Effector CD4-positive, alpha-beta T cell (primary cell): Measurements from ENCODE around the gene SLC12A8.
"Not testable (repeated sequence)": the region's sequence is repeated elsewhere in the genome, so short reads cannot be mapped to it uniquely, and the experiment has no call there.

Experiments
- DNase-seq: peaks from one replicate; pipeline ENCODE4 v3.0.0-alpha.2; 2020

The SLC12A8 gene

DNA sequence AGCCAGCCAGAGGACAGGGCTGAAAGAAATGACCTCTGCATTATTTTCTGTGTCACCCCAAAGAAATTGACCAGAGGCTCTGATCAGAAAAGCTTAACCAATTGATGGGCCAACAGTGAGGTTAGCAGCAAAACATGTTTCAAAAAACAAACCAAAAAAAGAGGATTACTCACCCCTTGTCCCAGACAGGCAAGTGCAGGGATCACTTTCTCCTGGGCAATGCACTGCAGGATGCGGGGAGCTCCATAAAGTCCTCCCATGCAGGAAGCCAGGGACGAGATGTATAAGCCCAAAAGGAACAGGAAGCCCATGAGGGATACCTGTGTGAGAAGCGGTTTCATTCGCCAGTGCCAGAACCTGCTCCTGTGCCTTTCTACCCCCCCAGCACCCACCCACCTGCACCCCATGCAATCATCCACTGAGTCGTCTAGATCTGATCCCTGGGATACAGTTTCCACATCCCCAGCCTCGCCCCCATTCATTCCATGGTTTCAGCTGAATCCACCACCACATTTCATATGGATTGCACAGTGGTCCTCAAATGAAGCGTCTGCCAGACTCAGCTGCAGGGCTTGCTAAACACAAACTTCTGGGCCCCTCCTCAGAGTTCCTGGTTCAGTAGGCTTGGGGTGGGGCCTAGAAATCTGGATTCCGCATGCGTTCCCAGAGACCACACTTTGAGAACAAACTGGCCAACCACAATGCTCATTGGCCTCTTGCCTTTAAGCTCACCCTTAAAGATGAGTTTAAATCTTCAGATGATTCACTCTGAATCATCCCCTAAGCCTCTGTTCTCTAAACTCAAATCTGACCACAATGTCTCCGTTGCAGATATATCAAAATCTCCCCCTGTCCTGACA is 102.3 kb downstream of the SLC12A8 start:
- no peak for DNase-seq

DNA sequence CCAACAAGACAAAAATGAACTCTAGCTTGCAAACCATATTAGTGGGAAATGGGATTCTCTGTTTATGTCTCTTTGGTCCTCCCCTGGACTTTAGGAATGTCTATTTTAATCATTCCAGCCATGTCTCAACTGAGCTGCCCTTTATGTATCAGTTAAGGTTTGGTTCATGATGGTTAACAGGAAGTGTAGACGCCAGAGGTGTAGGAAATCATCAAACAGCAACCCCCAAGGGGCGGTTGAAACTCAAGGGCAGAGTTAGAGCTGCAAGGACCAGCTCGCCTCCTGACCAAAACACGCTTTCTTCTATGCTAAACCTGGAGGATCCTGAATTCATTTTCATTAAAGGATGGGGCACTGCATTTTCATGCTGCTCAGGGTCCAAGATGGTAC is 103.0 kb downstream of the SLC12A8 start:
- no peak for DNase-seq

GRCh38 chr3:125108833-125109535 is 103.6 kb downstream of the SLC12A8 start:
- no peak for DNase-seq

DNA sequence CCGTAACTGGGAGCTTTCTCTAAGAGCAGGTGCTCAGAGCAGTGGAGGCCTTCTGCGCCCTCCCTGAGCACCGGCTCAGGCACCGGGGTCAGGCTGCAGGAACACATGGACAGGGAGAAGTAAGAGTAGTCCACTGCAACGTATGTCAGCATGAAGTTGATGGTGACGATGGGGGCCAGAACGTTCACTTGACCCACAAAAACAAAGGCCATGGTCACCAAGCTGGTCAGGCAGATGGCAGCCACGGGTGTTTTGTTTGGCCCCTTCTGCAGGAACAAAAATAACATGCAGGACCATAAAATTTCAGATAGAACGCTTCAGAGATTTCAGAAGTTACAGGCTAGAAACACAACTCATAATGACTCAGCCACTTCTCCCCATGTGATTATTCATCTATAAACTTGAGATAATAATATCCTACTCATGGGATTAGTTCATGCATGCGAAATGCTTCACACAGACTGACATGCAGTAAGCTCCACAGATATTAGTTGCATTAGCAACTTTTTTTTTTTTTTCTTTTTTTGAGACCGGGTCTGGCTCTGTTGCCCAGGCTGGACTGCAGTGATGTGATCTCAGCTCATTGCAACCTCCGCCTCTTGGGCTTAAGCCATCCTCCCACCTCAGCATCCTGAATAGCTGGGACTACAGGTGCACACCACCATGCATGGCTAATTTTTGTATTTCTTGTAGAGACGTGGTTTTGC is 104.5 kb downstream of the SLC12A8 start:
- no peak for DNase-seq

GRCh38 chr3:125107363-125107762 is 105.2 kb downstream of the SLC12A8 start:
- no peak for DNase-seq

DNA sequence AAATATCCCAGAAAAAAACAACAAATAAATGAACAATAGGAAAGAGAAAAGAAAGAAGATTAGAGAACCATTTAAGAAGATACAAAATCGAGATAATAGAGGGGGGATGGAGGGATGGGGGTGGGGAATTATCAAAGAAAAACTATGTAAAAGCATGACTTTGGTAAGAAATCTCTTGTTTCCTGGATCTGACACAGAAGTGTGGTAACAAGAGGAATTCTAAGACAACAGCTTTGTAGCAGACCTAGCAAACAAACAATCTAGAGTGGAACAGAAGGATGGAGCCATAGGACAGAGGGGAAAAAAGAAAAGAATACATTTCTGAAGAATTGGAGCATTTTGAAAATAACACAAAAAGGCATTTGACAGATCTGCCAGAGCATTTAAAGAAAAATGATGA is 107.4 kb downstream of the SLC12A8 start:
- DNase-seq = no peak

DNA sequence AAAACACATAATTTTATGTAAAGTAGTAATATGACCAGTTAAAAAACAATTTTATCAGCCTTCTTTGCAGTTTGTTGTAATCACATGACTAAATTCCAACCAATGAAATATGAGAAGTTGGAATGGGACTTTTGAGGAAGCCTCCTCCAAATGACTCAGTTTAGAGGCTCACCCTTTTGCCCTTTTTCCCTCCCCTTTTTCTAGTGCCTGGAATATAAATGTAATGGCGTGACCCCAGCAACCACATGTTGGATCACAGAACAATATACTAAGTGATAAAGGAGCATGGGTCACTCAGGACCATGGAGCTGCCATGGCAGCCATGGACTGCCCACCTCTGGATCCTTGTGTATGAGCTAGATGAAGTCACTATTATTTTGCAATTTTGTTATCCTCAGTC is 107.9 kb downstream of the SLC12A8 start:
- DNase-seq = no peak

DNA sequence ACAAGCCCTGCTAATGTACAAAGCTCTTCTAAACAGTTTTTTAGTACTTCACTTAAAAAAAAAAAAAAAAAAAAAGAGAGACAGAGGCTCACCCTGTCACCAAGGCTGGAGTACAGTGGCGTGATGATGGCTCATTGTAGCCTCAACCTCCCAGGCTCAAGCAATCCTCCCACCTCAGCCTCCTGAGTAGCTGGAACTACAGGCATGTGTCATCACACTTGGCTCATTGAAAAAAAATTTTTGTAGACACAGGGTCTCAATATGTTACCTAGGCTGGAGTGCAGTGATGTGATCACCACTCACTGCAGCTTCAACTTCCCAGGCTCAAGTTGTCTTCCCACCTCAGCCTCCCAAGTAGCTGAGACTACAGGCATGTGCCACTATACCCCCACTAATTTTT is 109.1 kb downstream of the SLC12A8 start:
- no peak for DNase-seq

- DNase-seq = no peak
These were observed 110.1 kb downstream of the SLC12A8 start for GRCh38 chr3:125102470-125102869.

GRCh38 chr3:125098611-125099291 is 113.8 kb downstream of the SLC12A8 start:
- no peak for DNase-seq

DNA sequence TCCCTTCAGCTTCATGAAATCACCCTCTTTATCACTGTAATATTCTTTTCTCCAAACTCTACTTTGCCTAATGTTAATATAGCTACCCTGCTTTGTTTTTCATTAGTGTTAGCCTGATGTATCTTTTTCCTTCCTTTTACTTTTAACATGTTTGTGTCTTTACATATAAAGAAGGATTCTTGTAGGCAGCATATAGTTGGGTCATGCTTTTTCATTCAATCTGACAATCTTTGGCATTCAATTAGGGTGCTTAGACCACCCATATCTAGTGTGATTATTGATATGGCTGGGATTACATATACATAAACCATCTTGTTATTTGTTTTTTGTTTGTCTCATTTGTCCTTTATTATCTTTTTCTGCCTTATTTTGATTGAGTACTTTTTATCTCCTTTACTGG is 121.9 kb downstream of the SLC12A8 start:
- DNase-seq = no peak

DNA sequence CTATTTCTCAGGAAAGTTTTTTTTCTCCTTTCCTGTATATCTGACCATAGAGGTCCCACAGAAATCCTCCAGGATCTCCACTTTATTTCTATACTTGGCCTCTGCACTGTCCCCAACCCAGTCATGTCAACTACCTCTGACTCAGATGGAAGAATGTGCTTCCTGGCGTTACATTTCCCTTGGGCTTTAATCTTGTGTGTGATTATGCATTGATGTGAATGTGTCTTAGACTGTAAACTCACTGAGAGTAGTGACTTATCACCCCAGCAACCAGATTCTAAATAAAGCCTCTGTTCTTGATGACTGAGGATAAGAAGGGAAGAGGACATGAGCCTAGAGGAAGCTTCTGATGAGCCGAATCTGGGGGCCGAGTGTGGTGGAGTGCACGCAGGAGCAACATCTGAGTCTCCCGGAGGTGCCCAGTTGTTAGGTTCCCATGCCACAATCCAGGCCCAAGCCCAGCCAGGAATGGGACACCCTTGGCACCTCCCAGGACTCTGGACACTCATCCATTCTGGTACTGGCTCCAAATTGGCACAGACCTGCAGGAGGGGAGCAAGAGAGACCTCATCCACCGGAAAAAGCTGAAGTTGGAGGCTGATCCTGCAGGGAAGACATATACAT is 124.7 kb downstream of the SLC12A8 start:
- no peak for DNase-seq

GRCh38 chr3:125085166-125085565 is 127.4 kb downstream of the SLC12A8 start:
- no peak for DNase-seq

- no peak for DNase-seq
These were observed 128.8 kb downstream of the SLC12A8 start for GRCh38 chr3:125083776-125084175.

DNA sequence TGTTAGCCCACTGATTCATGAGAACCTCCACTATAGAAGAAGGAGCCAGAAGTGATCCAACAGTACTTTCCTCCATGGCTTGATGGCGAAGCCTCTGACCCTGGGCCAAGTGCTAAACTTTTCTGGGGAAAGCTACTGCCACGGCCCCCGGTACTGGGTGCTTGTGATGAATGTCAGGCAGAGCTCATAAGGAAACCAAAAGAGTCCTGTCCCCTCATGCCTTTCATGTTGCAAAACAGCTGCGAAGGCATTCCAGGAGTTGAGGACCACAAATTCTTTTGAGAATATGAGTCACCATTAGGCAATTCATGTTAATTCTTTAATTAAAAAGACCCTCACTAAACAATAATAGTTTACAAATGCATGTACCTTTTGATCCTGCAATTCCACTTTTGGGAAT is 130.2 kb downstream of the SLC12A8 start:
- DNase-seq = not testable (repeated sequence)

DNA sequence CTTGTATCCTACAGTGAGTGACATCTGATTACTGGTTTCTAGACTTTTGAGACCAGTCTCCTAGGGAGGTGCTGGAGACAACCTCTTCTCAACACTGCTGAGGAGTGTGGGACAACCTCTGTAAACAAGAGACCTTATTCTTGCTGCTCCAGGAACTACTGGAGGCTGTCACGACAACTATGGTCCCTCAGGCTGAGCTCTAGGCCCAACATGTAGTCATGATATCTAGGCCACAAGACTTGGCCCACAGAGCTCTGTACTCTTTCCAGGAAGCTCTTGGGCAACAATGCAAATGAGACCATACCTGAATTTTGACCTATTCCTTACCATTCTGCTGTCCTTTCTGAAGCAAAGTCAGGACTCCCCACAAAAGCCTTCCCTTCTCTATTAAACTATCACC is 132.5 kb downstream of the SLC12A8 start:
- DNase-seq = no peak

- DNase-seq = no peak
These were observed 132.9 kb downstream of the SLC12A8 start for GRCh38 chr3:125079675-125080045.

DNA sequence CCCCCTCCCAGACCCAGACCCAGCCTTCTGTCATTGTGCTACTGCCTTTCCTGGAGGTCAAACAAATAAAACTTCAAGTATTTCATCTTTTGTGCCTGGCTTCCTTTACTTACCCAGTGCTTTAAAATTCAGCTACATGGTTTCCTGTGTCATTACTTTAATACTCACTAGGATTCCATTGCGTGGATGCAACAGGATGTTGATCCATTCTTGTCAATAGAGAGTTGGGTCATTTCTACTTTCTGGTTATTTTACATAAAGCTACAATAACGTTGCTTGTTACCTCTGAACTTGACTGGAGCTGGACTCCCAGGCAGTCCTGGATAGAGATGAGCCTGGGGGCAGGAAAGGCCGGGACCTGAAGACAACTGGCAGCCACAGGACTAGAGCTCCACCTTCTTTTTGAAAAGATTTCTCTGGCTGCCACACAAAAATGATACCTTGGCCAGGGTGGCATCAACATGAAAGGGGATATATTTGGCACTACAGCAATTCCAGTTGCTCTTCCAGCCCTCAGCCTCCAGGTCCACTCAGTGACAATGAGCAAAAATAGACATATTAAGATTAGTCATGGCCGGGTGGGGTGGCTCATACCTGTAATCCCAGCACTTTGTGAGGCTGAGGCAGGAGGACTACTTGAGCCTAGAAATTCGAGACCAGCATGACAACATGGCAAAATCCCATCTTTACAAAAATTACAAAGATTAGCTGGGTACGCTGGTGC is 133.4 kb downstream of the SLC12A8 start:
- DNase-seq = no peak

GRCh38 chr3:125077864-125078263 is 134.7 kb downstream of the SLC12A8 start:
- no peak for DNase-seq

DNA sequence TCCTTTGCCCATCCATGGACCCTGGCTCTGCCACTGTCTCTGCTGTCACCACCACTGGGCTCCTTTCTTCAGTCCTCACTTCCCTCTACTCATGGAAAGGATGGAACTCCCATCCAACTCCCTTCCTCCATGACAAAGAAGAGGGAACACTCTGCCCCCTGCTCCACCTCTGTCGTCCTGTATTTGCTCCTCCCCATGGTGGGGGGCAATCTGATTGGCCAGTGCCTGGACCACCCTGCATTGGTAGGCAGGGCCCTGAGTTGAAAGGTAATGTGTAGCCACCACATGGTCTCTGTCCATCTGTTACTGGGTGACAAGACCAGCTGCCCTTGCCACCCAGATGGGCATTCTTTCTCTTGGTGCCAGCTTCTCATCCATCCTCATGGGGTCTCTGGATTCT is 136.1 kb downstream of the SLC12A8 start:
- DNase-seq = no peak

DNA sequence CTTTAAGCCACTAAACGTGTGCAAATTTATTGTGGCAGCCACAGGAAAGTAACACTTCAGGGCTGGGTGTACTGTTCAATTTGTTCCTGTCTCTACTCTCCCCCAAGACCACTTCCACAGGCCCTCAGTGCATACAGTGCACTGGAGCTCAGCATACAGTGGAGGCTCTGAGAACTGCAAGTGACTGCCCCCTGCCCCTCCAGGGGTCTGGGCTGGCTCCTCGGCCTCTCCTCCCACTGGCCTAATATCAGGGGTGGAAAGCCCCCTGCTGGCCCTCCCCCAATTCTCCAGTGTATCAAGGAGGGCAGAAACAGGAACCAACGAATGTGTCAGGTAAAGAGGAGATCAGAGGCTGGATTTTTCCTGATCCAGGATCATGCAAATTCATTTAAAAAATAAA is 136.8 kb downstream of the SLC12A8 start:
- no peak for DNase-seq

DNA sequence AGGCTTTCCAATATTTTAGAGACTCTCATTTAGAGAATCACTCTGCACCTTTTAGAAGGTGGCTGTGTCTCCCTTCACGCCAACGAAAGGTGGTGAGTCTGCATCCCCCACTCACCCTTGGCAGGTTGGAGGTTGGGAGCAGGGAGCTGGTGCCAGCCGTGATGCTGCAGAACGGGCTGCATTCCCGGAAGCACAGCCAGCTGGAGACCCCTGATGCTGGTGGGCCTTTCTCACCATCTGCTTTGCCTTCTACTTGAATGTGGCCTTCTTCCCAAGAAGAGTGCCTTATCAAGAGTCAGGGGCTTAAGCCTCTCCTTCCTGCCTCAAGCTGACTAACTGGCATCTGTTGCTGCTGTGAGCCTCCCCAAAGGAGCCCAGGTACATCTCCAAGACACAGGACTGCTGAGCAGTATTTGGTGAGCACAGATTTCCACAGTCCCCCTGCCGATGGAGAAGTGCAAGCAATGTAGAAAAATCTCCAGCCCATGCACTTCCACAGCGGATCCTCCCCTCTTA is 139.1 kb downstream of the SLC12A8 start:
- no peak for DNase-seq
